Measurements from ENCODE around the gene MACROD1.

The MACROD1 gene

DNA sequence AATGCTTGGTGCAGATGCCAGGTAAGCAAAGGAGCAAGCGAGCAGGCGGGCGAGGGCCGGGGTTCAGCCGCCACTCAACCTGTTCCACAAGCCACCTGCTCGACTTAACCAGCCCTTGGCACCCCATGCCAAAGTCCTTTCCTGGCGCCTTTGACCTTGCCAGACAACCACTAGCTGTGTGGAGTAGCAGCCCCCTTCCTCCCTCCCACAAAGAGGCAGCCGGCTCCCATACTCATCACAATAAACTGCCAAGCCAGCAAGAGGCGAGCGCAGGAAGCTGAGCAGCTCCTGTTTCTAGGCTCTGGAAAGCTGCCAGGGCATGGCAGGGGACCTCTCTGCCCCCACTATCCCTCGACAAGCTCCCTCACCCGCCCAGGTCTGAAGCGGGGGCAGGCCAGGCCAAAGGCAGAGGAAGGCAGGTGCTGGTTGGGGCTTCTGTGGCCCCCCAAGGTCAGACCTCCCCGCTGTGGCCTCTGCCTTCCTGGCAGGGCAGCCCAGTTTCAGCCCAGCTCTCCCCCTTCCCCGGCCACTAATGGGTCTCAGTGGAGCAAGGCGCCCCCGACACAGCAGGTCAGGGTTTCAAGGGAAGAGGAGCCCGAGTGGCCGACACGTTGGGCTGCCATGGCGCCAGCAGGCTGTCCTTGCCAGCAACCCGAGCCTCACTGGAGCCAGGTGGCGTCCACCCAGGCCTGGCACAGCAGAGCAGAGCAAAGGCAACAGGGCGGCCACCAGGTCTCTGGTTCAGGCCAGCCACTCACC lies 15.3 kb downstream of the MACROD1 start:
- DNase-seq: no peak

DNA sequence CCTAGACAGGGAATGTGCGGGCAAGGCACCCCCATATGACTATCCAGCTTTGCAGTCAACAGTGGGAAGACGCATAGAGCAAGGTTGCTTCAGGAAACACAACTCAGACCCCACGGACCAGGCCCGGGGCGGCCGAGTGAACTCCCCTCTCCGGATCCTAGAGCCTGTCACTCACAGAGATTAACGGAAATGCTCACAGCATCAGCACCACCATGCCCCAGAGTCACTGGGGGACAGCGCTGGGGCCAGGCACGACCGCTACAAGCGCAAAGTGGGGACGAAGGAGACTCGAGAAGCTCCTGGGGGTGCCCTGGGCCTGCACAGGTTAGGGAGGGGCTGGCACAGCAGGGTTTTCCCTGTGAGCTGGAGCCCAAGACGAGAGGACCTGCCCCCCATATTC lies 15.9 kb downstream of the MACROD1 start:
- DNase-seq: no peak

DNA sequence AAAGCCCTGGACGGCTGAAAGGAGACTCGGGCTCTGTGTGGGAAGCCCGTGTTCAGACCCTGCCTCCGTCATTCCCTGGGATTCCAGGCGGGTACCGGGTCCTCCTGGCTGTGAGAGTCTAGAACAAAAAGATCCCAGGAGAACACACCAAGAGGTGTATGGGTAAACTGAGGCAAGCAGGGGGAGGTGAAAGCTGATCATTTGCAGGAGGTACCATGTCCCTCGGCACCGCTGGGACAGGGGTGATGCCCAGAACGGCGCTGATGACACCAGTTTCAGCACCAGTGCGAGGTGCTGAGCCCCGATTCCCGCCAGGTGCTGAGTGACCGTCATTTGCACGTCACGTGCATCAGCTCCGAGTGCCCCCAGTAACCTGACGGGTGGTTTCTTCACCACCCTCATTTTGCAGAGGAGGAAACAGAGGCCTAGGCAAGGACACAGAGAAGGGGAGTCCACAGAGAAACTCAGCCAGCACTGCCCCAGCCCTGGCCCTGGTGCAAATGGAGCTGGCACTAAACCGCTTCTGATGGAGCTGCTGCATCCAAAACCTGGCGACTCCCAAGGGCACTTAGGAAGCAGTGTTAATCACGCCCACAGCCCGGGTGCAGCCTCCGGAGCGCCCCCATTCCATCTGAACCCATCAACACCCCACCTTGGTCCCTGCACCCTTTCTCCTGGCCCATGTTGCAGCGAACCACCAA lies 16.8 kb downstream of the MACROD1 start:
- DNase-seq: no peak

DNA sequence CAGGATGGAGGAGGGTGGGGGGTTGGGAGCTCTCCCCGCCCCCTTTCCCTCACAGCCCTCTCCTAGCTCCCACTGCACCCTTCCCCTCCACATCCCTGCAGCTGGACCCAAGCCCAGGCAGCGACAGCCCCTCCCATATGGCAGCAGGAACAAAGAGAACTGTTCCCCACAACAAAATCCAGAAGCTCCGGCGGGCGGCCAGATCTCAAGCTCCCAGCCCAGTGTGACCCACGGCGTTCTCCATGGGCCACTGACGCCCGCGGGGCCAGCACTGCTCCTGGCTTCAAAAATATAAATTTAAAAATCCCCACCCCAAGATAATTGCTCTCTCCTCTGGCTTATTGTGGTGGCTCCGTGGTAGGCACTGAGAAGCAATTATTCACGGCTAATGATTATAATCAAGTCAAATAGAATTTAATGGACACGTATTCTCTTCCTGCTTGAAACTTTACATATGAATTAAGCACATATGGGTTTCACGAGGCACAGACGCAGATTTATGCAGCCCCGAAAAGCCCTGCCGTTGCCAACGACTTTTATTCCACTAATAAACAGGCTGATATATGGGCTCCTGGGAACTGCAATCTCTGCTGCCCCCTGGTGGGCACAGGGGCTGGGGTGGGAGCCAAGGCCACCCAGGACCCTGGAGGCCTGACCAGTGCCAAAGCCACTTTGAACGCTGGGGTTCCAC lies 17.5 kb downstream of the MACROD1 start:
- DNase-seq: peak; percentile 74

DNA sequence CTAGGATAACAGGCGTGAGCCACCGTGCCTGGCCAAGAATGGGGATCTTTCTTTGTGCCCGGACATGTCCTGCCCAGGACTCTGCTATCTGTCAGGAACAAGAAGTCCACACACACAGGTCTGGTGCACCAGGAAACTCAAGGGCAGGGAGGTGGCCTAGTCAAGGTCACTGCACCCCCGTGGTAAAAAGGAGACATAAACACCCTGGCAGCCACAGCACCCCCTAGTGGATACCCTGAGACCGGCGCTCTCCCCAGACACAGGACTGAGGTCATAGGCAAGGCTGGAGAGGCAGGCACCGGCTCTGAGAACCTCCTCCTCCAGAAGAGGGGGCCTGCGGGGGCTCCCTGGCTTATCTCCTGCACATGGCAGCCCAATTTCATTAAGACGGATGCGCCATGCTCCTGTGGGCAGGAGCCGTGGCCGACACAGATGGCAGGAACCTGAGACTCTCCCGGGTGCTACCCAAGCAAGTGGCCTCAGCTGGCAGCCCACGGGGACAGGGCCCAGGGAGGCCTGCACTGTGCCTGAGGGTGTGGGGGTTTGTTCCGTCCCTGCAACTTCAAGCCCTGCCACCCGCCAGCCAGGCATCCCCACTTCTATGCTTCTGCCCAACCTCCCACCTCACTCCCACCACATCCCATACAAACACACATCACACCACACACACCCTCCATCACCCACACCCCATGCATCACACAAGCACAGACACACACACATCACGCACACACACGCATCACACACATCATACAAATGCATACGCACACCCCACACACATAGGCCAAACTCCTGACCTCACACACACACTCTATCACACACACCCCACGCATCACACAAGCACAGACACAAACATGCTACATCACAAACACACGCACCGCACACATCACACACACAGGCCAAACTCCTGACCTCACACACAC lies 19.6 kb downstream of the MACROD1 start:
- peak; percentile 82 for DNase-seq

DNA sequence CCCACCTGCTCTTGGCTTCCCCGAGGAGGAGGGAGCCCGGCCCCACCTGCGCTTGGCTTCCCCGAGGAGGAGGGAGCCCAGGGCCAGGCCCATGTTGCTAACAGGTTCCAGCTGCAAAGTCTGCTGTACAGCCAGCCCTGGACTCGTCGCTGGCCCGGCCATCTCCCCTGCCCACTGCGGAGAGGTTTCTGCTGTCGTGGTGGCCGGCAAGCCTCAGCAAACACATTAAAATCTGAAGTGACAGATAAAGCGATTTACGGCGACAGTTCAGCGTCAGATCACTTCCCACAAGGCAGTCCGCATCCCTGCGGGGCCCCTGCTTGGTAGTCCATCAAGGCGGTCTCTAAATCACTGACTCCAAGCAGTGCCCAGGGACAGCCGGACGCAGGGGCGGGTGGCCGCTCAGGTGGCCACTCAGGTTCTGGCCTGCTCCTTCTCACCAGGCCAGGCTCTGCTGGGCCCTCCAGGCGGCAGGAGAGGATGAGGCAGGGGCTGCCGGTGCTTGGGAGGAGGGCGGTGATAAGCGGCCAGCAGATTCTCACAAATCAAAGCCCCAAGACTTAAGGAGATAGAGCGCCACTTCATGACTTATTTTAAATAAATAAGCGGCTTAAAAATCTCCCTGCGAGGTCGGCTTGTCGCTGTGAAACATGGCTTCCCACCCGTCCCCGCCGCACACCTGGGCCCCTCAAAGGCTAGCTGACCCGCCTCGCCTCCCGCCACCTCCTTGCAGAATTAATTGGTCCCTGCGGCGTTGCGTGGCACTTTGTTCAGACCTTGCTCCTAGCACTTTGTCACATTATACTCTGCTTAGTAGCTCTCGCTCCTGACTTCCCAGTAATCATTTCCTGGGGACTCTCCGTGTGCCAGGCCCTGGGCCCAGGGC lies 21.1 kb downstream of the MACROD1 start:
- DNase-seq: no peak

DNA sequence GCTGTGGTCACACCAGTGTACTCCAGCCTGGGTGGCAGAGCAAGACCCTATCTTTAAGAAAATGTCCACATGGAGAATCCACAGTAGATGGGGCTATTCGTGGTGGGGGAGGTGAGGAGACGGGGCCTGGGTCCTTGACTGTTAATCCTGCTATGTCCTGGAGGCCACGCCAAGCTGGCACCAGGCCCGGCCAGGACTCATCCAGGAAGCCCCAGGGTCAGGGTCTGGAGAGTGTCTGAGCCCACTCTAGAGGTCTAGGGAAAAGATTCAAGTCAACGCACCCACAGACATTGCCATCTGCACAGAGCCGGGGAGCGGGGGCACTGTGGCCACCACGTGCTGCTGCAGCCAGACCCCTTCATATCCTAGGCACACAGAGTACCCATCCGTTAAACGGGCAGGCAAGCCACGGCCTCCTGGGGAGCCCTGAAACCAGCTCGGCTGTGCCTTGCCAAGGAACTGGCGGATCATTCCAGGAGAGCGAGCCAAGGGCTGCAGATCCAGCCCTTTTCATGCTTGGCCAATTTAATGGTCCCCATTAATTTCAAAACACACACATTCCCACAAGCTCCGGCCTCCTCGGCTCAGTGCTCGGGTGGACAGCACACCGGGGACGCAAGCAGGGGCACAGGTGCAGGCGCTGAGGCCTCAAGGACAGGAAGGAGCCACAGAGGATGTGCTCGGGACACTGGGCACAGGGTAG lies 24.7 kb downstream of the MACROD1 start:
- DNase-seq: no peak

DNA sequence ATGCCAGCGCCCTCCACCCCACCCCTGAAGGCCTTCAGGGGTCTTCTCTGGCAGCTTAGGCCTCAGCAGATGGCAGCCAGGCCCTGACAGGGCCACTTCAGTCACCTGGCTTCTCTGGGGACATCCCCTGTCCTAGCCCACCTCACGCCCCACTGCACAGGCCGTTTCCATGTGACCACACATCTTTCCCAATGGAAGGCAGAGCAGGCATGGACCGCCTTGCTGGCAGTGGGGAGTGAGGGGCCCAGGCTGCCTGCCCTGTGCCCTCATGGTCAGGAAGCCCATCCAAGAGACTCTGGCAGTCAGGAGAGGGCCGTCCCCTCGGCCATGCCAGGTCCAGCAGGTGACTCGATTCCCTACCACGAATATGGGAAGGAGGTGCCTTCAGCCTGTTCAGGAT lies 25.8 kb downstream of the MACROD1 start:
- DNase-seq: no peak

DNA sequence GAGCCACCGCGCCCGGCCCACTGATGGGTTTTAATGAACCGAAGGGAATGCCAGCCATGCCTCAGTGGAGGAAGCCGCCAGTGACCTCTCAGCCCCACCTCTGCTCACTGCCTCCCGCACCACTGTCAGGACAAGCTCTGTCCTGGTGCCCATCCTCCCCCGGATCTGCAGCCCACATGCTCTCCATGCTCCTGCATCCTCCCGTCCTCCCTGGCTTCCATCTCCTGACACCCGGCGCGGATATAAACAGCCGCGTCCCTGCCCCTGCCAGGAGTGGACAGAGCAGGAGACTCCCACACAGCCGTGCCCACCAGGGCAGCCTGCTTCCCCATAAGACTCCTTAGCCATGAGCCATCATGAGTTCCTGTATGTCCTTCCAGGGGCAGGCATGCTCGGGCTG lies 26.9 kb downstream of the MACROD1 start:
- DNase-seq: no peak

DNA sequence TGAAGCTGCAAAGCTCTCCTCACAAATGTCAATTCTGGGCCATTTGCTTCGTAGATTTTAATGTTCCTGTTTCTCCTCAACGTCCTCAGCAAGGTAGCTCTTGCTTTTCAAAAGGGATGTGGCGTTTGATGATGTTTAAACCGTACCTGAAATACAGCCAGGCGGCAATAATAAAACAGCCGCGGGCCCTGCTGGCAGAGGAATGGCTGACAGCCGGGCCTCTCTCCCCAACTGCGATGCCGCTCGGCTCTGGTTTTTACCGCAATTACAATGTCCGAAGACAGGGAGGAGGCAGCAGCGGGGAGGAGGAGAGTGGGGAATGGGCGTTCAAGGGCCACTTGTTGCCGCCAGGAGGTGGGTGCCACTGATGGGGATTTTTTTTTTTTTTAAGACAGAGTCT lies 27.5 kb downstream of the MACROD1 start:
- DNase-seq: no peak

DNA sequence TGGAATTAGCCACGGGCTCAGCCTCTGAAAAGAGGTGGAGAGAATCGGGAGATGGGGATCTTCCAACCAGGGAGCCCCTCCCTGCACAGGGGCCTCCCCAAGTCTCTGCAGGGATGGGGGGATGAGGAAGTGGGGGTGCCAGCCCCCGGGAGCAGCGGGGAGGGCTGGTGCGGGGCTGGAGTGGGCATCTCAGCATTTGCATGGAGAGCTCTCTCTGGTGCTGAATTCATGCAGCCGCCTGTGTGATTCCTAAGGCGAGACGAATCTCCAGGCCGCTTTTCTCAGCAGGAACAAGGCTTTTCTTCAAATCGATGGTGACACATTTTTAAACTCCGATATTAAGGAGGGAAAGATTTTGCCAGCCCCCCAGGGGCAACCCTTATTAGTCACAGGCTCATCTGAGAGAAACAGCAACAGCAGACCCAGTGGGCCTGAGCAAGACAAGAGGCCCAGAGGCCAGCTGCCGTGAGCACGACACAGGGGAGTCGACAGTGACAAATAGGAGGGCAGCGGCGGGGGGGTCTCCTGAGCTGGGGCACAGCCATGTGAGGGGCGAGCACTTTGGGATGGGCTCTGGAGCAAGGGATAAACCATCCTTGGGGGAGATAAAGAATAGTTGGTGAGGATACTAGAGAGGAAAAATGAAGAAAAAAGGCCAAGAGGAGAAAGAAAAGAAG lies 29.0 kb downstream of the MACROD1 start:
- no peak for DNase-seq

DNA sequence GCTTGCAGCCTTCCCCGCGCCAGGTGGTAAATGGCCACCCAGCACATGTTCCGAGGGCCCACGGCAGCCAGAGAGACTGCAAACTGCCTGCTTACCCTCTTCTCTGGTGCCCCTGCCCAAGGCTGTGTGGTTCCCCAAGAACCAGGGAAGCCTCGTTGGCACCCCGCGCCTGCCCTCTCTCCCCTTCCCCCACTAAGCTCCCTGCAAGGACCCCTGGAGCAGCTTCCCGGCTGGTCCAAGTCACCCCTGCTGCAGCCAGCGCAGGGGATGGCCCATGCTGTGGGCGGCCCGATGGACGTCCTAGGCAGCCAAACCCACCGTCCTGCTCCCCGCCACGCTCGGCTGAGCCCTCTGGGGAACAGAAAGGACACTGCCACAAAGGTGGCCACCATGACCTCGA lies 30.2 kb downstream of the MACROD1 start:
- no peak for DNase-seq

DNA sequence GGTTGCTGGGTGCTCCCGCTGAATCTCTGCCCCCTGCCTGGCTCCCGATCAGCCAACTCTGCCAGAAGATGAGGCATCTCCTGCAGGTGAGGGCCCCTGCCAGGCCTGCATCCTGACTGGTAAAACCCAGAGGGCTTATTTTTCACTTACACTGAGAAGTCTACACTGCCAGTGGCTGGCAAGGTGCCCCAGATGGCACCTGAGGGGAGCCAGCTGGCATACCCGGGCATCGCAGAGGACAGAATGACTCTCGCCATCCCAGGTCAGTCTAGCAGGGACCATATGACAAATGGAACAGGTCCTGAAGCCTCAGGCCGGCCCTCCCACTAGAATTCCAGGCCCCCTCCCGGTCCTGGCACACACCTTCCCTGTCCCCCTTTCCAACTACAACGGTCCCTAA lies 30.9 kb downstream of the MACROD1 start:
- DNase-seq: no peak

DNA sequence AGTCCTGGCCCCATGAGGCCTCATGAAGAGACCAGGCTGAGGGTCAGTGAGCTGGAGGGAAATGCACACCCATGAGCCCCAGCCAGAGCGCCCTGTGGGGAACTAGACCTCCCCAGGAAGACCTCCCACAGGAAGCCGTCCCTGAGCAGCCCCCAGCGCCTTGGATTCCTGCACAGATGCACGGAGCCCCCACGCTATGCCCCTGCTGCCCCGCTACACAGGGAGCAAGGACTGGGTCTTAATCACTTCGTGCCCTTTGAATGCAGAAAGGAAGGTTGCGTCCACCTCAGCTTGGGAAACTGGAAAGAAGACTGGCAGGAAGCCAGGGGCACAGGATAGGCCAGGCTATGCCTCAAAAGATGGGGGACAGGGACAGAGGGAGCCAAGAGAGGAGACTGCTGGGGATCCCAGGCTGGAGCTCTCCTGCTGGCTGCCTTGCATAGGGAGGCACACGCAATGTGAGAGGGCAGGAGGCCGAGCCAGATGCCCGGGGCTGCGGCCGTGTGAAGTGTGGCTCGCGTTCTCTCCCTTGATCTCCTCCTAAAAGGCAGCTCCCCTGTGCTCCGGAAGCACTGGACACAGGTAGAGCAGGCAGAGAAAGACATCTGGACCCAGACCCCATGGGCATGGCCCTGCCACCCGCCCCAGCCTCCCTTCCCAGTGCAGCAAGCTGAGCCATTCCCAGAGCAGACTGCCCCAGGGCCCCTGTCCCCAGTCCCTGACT lies 32.8 kb downstream of the MACROD1 start:
- no peak for DNase-seq

DNA sequence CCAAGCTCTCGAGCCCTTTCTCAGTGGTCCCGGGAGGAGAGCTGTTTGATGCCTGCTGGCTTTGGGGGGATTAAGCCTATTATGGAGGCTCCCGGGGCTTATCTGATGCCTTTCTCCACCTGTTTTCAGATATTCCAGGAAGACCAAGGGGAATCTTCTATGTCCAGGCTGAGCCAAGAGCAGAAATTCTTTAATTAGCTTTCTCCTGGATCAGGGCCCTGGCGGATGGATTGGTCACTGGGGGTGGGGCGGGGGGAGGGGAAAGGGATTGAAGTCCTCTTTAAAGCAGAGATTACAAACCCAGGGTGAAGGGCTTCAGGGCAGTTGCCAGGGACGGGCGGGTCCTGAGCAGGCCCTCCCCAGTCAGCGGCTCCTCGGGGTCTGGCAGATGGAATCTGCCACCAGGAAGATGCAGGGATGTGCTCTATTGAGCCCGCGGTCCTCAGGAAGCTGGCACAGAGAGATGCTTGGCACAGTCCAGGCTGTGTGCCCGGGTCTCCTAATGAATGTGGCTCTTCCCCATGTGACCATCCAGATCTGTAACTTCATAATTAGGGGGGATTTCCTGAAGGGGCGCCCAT lies 33.6 kb downstream of the MACROD1 start:
- DNase-seq: no peak

DNA sequence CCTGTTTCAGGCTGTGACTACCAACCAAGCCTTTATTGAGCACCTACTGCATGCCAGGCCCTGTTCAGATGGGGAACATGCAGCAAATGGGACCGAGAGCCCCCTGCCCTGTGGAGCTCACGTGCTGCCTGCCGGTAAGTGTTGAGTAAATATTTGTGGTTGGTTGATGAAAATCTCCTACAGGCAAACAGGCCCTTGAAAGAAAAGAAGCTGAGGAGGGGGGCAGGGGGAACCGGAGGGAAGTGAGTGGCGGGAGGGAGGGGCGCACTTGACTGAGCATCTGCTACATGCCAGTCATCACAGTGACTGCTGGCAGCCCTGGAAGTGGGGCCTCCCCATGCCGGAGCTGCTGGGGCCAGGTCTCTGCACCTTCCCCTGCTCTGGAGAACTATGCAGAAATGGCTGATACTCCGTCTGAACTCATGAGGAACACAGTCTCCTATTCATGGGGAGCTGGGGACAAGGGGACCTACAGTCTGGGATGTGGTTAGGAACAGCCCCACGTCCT lies 34.2 kb downstream of the MACROD1 start:
- no peak for DNase-seq

DNA sequence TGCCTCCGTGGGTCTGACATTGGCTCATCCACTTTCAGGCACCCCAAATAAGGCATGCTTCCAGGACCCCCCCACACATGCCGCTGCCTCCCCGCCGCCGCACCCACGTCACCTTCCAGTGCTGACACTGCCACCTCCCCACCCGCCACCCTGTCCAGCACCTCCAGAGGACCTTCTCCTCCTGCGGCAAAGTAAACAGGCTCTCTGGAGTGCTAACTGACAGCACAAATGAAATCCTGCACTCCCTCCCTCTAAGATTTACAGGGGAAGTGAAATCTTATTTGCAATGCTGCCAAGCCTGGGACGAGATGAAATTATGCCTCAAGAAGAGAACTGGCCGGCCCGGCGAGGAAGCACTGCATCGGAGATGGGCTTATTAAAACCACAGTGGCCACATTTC lies 35.3 kb downstream of the MACROD1 start:
- no peak for DNase-seq

DNA sequence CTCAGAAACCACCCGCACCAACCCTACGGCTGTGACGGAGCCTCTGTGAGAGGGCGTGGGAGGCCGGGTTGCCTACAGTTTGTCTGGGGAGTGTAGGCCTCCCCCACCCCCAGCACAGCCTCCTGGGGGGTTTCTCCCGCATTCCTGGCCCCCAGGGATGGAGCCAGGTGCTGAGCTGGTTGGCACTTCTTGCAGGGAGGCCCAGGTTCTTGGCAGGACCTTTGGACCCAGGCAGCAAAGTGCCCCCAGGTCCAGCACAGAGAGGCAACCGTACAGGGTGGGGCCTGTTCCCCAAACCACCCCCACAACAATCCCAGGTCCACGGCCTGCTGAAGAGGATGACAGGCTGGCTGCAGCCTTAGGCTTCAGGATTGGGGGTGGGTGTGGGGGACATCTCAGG lies 36.5 kb downstream of the MACROD1 start:
- no peak for DNase-seq

DNA sequence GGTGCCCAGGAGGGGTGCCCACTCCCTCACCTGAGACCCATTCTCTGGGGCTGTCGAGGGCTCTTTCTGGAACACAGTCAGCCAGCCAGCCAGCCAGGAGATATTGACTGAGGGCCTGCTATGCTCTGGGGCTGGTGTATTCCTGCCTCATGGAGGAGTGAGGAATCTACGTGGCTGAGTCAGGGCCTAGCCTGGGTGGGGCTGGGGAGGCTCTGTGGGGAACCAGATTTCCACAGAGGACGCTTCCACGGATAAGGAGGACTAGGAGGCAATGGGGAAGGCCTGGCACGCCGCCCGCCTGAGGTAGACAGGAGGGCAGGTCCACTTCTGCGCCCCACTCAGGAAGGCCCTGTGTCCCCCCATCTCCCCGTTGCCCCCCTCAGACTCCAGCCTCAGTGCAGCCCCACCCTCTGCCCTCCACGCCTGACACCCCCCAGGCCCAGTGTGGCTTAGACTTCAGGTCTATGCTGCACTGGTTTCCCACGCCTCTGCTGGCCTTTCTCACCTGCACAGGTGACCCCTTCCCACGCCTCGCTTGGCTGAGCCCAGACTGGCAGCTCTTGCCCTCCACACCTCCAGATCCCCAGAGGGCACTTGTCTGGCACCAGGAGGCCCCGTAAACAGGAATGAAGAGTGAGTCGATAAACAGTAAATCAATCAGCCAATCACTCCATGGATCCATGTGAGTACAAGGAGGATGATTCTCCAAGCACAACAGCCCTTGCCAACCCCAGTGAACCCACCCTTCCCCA lies 37.5 kb downstream of the MACROD1 start:
- DNase-seq: no peak

Measured in activated CD4-positive, alpha-beta T cell treated with anti-CD3 and anti-CD28 coated beads, Interleukin-2, Interleukin-6, amounts not matched to agents 100 ng/mL and 50 ng/mL, durations not matched to agents 16 hours and 8 hours (primary cell).